SKM-1 treated with dmso at 0.1 percent for 144 hours (cell line): ENCODE measurements around the gene VILL.
"Not testable (repeated sequence)": the region's sequence is repeated elsewhere in the genome, so short reads cannot be mapped to it uniquely, and the experiment has no call there.

Experiments
- DNase-seq: peaks from one replicate; lab custom pipeline; 2025; ENCODE audit not compliant: unreplicated experiment; lab: John Stamatoyannopoulos, UW

Gene VILL

GRCh38 chr3:37963016-37963415, 27.6 kb upstream of the VILL start:
- no peak for DNase-seq

GRCh38 chr3:37963635-37964034, 27.0 kb upstream of the VILL start:
- DNase-seq: no peak

GRCh38 chr3:37964146-37964545, 26.4 kb upstream of the VILL start:
- DNase-seq: no peak

GRCh38 chr3:37964716-37965115, 25.9 kb upstream of the VILL start:
- no peak for DNase-seq

- peak; percentile 51 for DNase-seq
Measured at GRCh38 chr3:37967260-37967881, 23.2 kb upstream of the VILL start.

GRCh38 chr3:37968199-37968598, 22.4 kb upstream of the VILL start:
- DNase-seq: no peak

- DNase-seq: no peak
Measured at GRCh38 chr3:37968813-37969595, 21.6 kb upstream of the VILL start.

- DNase-seq: no peak
Measured at GRCh38 chr3:37969596-37970100, 20.9 kb upstream of the VILL start.

GRCh38 chr3:37970802-37971201, 19.8 kb upstream of the VILL start:
- no peak for DNase-seq

- no peak for DNase-seq
Measured at GRCh38 chr3:37971467-37971866, 19.1 kb upstream of the VILL start.

- not testable (repeated sequence) for DNase-seq
Measured at GRCh38 chr3:37972056-37972455, 18.5 kb upstream of the VILL start.

- DNase-seq: no peak
Measured at GRCh38 chr3:37973246-37974054, 17.1 kb upstream of the VILL start.

- DNase-seq: peak; percentile 49
Measured at GRCh38 chr3:37974121-37975083, 16.2 kb upstream of the VILL start.

GRCh38 chr3:37979541-37980461, 10.8 kb upstream of the VILL start:
- DNase-seq: peak; percentile 96

- DNase-seq: no peak
Measured at GRCh38 chr3:37980462-37981347, 9.9 kb upstream of the VILL start.

- DNase-seq: no peak
Measured at GRCh38 chr3:37981348-37981664, 9.3 kb upstream of the VILL start.

- no peak for DNase-seq
Measured at GRCh38 chr3:37982331-37982730, 8.3 kb upstream of the VILL start.

GRCh38 chr3:37984051-37984450, 6.5 kb upstream of the VILL start:
- no peak for DNase-seq

- no peak for DNase-seq
Measured at GRCh38 chr3:37984596-37984995, 6.0 kb upstream of the VILL start.
